ENCODE data around the gene BTG1. TPM values are rescaled to one million over a fixed set of nuclear protein-coding genes. Genes with fewer than 3 reads are reported as not detected.
A peak's percentile ranks its signal among the peaks of the same experiment; 100 is the strongest.

The BTG1 gene
- total and polyA plus RNA-seq, 2 experiments from 2014 or later, result 61.2 to 219 TPM

DNA sequence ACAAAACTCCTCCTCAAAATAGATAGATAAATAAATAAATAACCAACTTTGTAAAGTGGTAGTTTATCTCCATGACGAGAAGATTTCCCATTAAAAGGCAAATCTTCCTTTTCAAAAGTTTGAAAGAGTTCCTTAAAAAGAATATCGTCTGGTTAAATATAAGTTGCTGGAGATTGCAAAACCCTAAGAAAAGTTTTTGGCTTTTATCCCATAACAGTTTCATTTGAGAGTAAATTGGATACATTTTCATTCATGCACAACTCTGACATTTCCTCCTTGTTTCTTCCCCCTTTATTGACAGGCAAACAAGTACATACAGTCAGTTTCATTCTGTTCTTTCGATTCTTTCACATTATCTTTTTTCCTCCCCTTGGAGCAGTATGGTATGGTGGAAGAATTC is 45.4 kb upstream of the BTG1 start:
- Histone ChIP-seq H3K9me3 (ENCODE audit: low read depth) (no peaks in the 10 kb centered on the region), H3K4me1 (ENCODE audit: low read depth) (no peaks in the 10 kb centered on the region), H3K4me3 (no peak overlapping the region), H3K27me3 (no peaks in the 10 kb centered on the region), H3K27ac (no peak overlapping the region), H3K36me3 (no peaks in the 10 kb centered on the region)
- TF ChIP-seq, protein P1, sequence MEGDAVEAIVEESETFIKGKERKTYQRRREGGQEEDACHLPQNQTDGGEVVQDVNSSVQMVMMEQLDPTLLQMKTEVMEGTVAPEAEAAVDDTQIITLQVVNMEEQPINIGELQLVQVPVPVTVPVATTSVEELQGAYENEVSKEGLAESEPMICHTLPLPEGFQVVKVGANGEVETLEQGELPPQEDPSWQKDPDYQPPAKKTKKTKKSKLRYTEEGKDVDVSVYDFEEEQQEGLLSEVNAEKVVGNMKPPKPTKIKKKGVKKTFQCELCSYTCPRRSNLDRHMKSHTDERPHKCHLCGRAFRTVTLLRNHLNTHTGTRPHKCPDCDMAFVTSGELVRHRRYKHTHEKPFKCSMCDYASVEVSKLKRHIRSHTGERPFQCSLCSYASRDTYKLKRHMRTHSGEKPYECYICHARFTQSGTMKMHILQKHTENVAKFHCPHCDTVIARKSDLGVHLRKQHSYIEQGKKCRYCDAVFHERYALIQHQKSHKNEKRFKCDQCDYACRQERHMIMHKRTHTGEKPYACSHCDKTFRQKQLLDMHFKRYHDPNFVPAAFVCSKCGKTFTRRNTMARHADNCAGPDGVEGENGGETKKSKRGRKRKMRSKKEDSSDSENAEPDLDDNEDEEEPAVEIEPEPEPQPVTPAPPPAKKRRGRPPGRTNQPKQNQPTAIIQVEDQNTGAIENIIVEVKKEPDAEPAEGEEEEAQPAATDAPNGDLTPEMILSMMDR (IDR thresholded peaks at IDR 0.05; ENCODE audit: low read depth, low read length), result no peak
- DNase-seq (ENCODE audit: low read depth in 1 of 2, low spot score in 1 of 2), result peak in 1 of 2 donors; percentile 36

DNA sequence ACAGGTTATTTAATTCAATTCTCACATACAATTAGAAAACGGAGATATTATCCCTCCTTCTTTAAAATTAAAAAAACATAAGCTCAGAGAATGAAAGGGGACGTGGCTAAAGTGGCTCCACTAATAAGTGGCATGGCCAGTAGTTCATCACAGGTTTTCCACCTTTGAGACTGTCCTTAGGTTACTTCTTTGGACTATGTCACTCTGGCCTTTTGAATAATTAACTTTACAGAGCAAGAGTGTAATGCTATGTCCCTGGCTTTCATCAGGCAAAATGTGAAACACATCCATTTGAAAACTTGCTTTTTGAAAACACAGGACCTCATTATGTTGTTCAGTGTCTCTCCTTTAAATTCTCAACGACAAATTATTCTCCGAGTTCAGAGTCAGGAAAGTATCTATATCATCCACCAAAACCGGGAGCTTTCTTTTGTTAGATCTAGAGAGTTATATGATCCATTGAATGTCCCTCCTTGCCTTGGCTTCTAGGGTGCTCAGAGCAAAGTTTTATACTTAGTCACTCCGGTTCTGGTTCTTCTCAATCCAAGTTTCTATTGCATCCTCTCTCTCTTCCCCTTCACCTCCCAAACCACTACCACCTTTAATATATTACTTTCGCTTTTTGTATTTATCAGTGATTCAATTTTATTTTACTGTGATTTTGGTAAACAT is 43.0 kb upstream of the BTG1 start:
- TF ChIP-seq, protein P1 (IDR thresholded peaks at IDR 0.05; ENCODE audit: low read depth, low read length), result no peak
- Histone ChIP-seq H3K27me3 (no peaks in the 10 kb centered on the region), H3K27ac (no peak overlapping the region), H3K36me3 (no peaks in the 10 kb centered on the region), H3K4me3 (no peak overlapping the region), H3K9me3 (ENCODE audit: low read depth) (no peaks in the 10 kb centered on the region), H3K4me1 (ENCODE audit: low read depth) (no peaks in the 10 kb centered on the region)
- no peak for DNase-seq (ENCODE audit: low read depth in 1 of 2, low spot score in 1 of 2)

DNA sequence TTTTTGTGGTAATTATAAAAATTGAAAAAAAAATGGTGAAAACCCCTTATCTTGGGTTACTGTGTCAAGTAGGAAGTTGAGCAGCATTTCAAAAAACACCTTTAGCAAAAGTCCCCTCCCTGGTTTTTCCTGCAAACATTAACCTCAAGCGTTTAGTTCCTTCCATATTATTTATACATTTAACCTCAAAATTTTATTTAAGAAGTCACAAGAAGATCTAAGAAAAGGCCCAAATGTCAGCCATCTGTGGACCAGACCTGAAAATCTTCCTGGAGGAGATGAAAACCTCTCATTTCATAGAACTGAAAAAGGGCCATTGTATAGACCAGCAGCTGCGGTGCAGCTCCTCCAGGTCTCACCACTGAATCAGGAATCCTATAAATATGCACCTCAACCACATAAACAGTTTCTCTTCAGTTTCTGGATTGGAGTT is 40.4 kb upstream of the BTG1 start:
- no peaks in the 10 kb centered on the region for H3K9me3 ChIP-seq (ENCODE audit: low read depth)
- H3K27ac ChIP-seq, result no peak overlapping the region
- no peaks in the 10 kb centered on the region for H3K4me1 ChIP-seq (ENCODE audit: low read depth)
- H3K36me3 ChIP-seq, result no peaks in the 10 kb centered on the region
- TF ChIP-seq, protein P1 (IDR thresholded peaks at IDR 0.05; ENCODE audit: low read depth, low read length), result no peak
- no peak overlapping the region for H3K4me3 ChIP-seq
- no peaks in the 10 kb centered on the region for H3K27me3 ChIP-seq
- no peak for DNase-seq (ENCODE audit: low read depth in 1 of 2, low spot score in 1 of 2)

DNA sequence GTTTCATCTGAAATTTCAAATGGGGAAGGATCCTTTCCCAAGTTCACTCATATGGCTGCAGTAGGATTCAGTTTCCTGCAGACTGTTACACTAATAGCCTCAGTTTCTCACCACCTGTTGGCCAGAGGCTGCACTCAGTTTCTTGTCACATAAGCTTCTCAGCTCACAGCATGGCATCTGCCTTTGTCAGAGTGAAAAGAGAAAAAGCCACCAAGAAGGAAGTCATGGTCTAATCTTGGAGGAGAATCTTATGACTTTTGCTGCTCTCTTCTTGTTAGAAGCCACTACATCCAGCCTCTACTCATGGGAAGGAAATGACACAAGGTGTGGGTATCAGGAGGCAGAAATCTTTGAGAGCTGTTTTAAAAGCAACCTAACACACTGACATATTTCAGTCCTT is 39.4 kb upstream of the BTG1 start:
- no peak for DNase-seq (ENCODE audit: low read depth in 1 of 2, low spot score in 1 of 2)
- H3K9me3 ChIP-seq (ENCODE audit: low read depth), result no peaks in the 10 kb centered on the region
- no peaks in the 10 kb centered on the region for H3K36me3 ChIP-seq
- H3K4me3 ChIP-seq, result no peak overlapping the region
- TF ChIP-seq, protein P1 (IDR thresholded peaks at IDR 0.05; ENCODE audit: low read depth, low read length), result no peak
- no peaks in the 10 kb centered on the region for H3K27me3 ChIP-seq
- no peaks in the 10 kb centered on the region for H3K4me1 ChIP-seq (ENCODE audit: low read depth)
- no peak overlapping the region for H3K27ac ChIP-seq

DNA sequence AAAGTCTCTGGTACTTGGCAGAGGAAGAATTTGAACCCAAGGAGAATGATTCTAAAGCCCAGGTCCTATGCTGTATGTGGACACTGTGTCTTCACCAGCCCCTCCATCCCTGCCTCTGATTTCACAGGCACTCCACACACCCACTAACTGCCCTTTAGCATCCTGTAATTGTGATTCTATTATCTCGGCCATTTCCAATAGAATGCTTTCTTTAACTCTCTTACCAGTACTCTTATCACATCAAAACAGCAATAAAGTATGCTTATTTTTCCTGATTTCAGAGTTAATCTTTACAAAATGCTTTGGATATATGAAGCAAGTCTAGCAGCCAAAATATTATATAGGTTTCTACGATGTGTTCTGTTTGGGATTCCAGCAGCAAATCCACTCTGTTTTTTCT is 37.9 kb upstream of the BTG1 start:
- H3K27ac ChIP-seq, result no peak overlapping the region
- H3K36me3 ChIP-seq, result no peaks in the 10 kb centered on the region
- no peak for DNase-seq (ENCODE audit: low read depth in 1 of 2, low spot score in 1 of 2)
- H3K9me3 ChIP-seq (ENCODE audit: low read depth), result no peaks in the 10 kb centered on the region
- no peaks in the 10 kb centered on the region for H3K27me3 ChIP-seq
- TF ChIP-seq, protein P1 (IDR thresholded peaks at IDR 0.05; ENCODE audit: low read depth, low read length), result no peak
- H3K4me1 ChIP-seq (ENCODE audit: low read depth), result no peaks in the 10 kb centered on the region
- no peak overlapping the region for H3K4me3 ChIP-seq
